ENCODE results near the gene USP49.

- TF ChIP-seq POLR2AphosphoS5 (IDR thresholded peaks at IDR 0.05) (no peak), CTCF (IDR thresholded peaks at IDR 0.05) (no peak)
These were observed 109.3 kb downstream of the USP49 start for GRCh38 chr6:41785689-41786450.
